BJ (cell line): ENCODE results near the gene ERCC5. TPM values are rescaled to one million over a fixed set of nuclear protein-coding genes. Genes with fewer than 3 reads are reported as not detected.
A peak's percentile ranks its signal among the peaks of the same experiment; 100 is the strongest.

ENCODE experiments used
- CTCF ChIA-PET: fragments of 350-600 bp; formaldehyde crosslinking; extraction: SDS; loops from one replicate; lab custom pipeline; 2021; ENCODE audit warnings: antibody characterized with exemption, inconsistent platforms; lab: Yijun Ruan, JAX
- POLR2A ChIA-PET: fragments of 300-600 bp; sonication (Branson Sonifier 250); formaldehyde crosslinking; extraction: SDS; loops from one replicate; lab custom pipeline; 2021; ENCODE audit warnings: antibody characterized with exemption; lab: Charles Lee
- DNase-seq: peaks from one replicate; pipeline ENCODE4 v3.0.0-alpha.2; 2011; ENCODE audit warnings: low read depth
- H3K27me3 ChIP-seq: 2 replicates; pipeline ENCODE4 v1.6.0; 2011; ENCODE audit warnings: low read length; ENCODE audit not compliant: control insufficient read depth, insufficient read depth
- H3K36me3 ChIP-seq: 2 replicates; pipeline ENCODE4 v1.5.1; 2011; ENCODE audit warnings: low read length; ENCODE audit not compliant: control insufficient read depth, insufficient read depth
- H3K4me3 ChIP-seq: 2 replicates; pipeline ENCODE4 v1.5.1; 2011; ENCODE audit warnings: low read depth, mild to moderate bottlenecking, control low read depth, low read length
- polyA plus RNA-seq: library from polyadenylated mRNA; depleted of rRNA; stranded (reverse); fragments of >200 nt; gene quantifications from 2 replicates; pipeline ENCODE4 v1.2.3, GENCODE V29; 2011
- TF ChIP-seq, protein P1 (sequence below): IDR thresholded peaks from 2 replicates; pipeline ENCODE4 v1.5.1; 2011; ENCODE audit warnings: low read depth, mild to moderate bottlenecking, control low read depth, inconsistent platforms, low read length, moderate library complexity; ENCODE audit not compliant: insufficient read depth

Gene ERCC5
- polyA plus RNA-seq, 1 experiment = 21.7 TPM

DNA sequence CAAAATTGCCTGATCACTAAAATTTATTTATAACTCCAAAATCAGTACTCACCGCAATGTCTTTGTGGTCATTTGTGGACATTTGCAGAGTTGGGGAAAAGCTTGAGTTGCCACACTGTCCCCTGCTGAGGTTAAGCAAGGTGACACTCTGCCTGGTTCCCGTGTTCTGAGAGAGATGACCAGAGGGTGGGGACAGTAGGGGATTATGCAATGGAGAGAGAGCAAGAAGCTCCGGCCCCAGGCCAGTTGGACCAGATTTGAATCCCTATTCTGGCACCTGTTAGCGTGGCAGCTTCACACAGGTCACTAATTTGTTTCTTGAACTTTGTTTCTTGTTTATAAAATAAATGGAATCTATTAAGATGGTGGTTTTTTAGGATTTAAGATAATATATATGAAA lies 17.8 kb downstream of the ERCC5 start:
- ChIA-PET CTCF (interaction anchor here (1.5 kb wide), 1 partner anchor 12 kb away, joined by 3 read pairs; no protein-coding TSS in a partner anchor), POLR2A (no interaction called here)
- no peak for DNase-seq
- H3K27me3 ChIP-seq = no peaks in the 10 kb centered on the region
- peaks cover 31% of the 10 kb centered on the region for H3K36me3 ChIP-seq
- TF ChIP-seq, protein P1, sequence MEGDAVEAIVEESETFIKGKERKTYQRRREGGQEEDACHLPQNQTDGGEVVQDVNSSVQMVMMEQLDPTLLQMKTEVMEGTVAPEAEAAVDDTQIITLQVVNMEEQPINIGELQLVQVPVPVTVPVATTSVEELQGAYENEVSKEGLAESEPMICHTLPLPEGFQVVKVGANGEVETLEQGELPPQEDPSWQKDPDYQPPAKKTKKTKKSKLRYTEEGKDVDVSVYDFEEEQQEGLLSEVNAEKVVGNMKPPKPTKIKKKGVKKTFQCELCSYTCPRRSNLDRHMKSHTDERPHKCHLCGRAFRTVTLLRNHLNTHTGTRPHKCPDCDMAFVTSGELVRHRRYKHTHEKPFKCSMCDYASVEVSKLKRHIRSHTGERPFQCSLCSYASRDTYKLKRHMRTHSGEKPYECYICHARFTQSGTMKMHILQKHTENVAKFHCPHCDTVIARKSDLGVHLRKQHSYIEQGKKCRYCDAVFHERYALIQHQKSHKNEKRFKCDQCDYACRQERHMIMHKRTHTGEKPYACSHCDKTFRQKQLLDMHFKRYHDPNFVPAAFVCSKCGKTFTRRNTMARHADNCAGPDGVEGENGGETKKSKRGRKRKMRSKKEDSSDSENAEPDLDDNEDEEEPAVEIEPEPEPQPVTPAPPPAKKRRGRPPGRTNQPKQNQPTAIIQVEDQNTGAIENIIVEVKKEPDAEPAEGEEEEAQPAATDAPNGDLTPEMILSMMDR = no peak
- H3K4me3 ChIP-seq = no peak overlapping the region

DNA sequence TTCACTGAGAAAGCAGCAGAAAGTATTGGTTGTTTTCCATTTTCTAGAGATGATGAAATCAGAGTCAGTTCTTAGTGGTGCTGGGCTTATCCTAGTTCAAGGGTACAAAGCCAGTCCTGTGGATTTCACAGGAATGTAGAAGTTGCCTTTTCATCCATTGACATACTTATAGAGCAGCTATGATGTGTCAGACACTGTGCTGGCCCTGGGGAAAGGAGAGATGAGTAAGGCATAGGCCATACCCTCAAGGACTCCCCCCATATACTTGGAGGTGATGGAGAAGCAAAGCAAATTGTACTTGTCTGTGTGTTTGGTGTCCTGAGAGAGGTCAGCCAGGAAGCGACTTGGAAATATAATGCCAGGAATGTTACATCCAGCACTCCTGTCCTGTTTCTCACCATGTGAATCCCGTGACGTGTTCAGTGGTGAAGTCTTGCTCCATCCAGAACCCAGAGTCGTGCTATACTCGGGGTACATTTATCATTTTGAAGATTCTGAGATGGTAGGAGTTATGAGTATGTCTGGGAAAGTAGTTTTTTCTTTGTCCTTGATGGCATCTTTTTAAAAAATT lies 22.6 kb downstream of the ERCC5 start:
- DNase-seq = no peak
- Histone ChIP-seq H3K36me3 (peaks cover 21% of the 10 kb centered on the region), H3K4me3 (no peak overlapping the region), H3K27me3 (no peaks in the 10 kb centered on the region)
- ChIA-PET POLR2A (no interaction called here), CTCF (no interaction called here)
- TF ChIP-seq, protein P1 = no peak

DNA sequence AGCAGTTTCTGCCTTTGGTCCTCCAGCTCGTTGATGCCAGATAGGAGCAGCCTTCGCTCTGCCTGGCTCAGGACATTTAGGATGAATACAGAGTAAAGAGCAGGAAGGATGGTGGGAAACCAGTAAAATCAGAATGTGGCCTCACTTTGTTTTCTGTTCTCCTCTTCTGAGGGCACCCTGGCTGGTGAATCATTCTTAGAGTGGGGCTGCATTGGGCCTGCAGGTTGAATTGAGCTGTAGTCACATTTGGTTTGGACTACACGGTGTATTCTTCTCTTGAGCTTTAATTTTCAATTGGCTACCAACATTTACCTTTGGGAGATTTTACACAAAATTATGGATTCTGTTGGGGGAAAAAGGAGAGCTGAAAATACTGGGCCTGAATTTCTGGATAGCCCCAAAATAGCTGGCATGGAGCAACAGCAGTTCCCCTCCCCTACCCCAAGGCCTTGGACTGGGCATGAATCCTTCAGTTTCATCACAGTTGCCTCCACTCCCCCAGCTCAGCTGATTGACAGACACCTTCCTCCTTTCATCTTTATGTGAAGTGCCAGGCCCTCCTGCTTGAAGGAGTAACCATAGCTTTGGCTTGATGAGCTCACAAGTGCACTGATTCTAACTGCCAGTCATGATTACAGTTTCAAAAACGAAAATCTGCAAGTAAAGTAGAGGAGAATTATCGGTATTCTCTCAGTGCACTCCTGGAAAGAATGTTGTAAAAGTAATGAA lies 24.3 kb downstream of the ERCC5 start:
- TF ChIP-seq, protein P1 = no peak
- no peak for DNase-seq
- CTCF ChIA-PET = interaction anchor here (0.7 to 2.2 kb wide), 21 partner anchors 9 to 289 kb away, joined by 3 to 17 read pairs (median 4); partner anchors contain the start of genes ERCC5 and TPP2
- no peak overlapping the region for H3K4me3 ChIP-seq
- H3K36me3 ChIP-seq = peaks cover 20% of the 10 kb centered on the region
- H3K27me3 ChIP-seq = no peaks in the 10 kb centered on the region
- POLR2A ChIA-PET = interaction anchor here (0.6 kb wide), 1 partner anchor 72 kb away, joined by 3 read pairs; no protein-coding TSS in a partner anchor

DNA sequence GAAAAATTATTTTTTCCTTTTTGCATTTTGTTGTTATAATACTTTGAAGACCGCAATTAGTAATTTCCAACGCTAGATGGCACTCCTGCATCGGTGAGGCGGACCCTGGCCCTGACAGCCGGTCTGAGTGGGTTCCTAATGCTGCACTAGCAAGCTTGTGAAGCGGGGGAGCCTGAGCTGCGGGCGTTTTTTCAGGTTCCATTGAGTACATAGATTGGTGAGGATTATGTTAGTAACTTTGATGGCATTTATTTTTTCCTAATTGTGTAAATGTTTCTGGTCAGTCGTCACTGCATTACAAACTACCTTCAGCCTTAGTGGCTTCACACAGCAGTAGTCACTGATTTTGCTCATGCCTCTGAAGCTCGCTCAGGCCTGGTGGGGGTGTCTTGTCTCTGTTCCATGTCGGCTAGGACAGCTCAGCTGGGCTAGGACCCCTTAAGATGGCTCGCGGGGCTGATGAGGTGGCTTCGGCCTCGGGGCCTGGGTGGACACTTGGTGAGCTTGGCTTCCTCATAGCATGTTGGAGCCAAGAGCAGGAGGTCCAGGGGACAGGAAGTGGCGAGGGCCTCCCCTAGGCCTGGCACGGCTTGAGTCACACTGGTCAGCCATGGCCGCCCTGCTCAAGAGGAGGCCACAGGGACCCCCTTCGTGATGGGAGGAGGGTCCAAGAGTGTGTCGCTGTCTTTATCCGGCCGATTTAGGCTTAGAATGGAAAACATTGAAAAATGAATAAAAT lies 25.0 kb downstream of the ERCC5 start:
- POLR2A ChIA-PET = no interaction called here
- CTCF ChIA-PET = interaction anchor here (0.7 to 2.2 kb wide), 22 partner anchors 8 to 289 kb away, joined by 3 to 17 read pairs (median 4); partner anchors contain the start of genes ERCC5 and TPP2
- Histone ChIP-seq H3K4me3 (no peak overlapping the region), H3K27me3 (no peaks in the 10 kb centered on the region), H3K36me3 (peaks cover 18% of the 10 kb centered on the region)
- DNase-seq = peak; percentile 11
- TF ChIP-seq, protein P1 = peak; percentile 78

DNA sequence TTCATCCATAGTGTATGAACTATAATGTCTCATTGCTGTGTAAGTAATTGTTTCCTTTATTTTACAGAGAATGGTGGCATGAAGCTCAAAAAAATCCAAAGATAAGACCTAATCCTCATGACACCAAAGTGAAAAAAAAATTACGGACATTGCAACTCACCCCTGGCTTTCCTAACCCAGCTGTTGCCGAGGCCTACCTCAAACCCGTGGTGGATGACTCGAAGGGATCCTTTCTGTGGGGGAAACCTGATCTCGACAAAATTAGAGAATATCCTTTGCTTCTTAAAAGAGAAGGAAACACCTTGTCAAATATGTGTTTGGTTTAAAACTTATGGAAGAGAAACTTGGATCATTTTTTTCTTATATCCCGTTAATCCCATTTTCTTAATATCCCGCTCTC lies 26.3 kb downstream of the ERCC5 start:
- Histone ChIP-seq H3K36me3 (peaks cover 17% of the 10 kb centered on the region), H3K27me3 (no peaks in the 10 kb centered on the region), H3K4me3 (no peak overlapping the region)
- TF ChIP-seq, protein P1 = no peak
- CTCF ChIA-PET = interaction anchor here (1.7 kb wide), 1 partner anchor 30 kb away, joined by 4 read pairs; no protein-coding TSS in a partner anchor
- POLR2A ChIA-PET = no interaction called here
- DNase-seq = no peak
